NAMALWA (cell line): ENCODE data around the gene LMNTD1.
"Not testable (repeated sequence)": the region's sequence is repeated elsewhere in the genome, so short reads cannot be mapped to it uniquely, and the experiment has no call there.

Experiments
- DNase-seq: peaks from one replicate; pipeline ENCODE4 v3.0.0-alpha.2; 2015; ENCODE audit warnings: low spot score

Gene LMNTD1

DNA sequence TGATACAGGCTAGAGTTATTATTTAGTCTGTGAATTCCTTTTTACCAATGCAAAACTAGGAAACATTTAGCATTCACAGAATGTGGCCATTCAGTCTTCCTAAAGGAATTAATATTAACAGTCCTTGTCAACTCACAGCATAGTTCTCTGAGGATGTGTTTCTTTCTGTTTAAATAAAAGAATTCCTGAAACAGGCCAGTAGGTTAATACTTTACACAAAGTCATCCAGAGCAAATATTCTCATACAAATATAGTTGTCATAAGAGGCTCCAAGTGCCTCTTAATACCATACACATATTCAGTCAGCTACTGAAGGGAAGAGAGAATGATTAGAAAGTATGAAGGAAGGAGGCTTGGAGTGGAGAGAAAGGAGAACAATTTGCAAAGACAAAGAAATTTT is 120.1 kb downstream of the LMNTD1 start:
- no peak for DNase-seq

DNA sequence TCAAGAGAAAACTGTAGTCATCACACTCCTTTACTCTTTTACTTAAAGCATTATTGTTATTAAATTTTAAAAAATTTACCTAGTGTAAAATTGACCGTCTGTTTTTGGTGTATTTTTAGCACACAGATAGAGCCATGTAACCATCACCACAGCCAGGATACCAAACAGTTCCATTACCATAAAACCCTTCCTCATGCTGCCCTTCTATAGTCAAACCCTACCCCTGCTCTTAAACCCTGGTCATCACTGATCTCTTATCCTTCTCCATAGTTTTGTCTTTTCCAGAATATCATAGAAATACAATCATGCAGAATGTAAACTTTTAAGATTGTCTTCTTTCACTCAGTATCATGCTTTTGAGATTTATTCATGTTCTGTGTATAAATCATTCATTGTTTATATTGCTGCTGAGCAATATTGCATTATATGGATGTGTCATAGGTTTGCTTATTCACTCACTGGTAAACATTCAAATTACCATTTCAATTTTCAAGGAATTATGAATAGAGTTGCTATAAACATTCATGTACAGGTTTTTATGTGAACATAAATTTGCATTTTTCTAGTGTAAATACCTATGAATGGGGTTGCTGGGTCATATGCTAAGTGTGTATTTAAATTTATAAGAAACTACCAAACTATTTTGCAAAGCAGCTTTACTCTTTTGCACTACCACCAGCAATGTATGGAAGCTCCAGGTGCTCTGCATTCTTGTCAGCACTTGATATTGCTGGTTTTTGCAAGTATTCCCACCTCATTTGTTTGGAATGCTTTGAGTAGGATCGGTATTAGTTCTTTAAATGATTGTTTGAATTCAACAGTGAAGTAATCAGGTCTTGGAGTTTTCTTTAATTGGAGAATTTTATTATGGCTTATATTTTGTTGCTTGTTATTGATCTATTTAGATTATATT is 125.5 kb downstream of the LMNTD1 start:
- DNase-seq: no peak

GRCh38 chr12:25426821-25427220 is 126.3 kb downstream of the LMNTD1 start:
- not testable (repeated sequence) for DNase-seq
